Gastroesophageal sphincter (tissue), 4 donors: ENCODE measurements around the gene MYG1. TPM values are rescaled to one million over a fixed set of nuclear protein-coding genes. Genes with fewer than 3 reads are reported as not detected.

Source experiments
- ATAC-seq: fragments of 150-250 bp; one replicate; pipeline ENCODE4 v1.9.1; 2016; ENCODE audit warnings: mild to moderate bottlenecking, moderate library complexity
- H3K27ac ChIP-seq, 4 donors: fragments of 200-600 bp; sonication (generic) in 3 of 4; 1 replicate in 3 of 4; 2 replicates in 1 of 4; pipeline ENCODE4 v1.5.1; 2016 to 2019
- H3K27me3 ChIP-seq: fragments of 200-600 bp; sonication (generic); one replicate; pipeline ENCODE4 v1.5.1; 2019
- H3K36me3 ChIP-seq, 2 donors: fragments of 200-600 bp; sonication (generic); one replicate each; pipeline ENCODE4 v1.5.1; 2019; ENCODE audit warnings: control low read depth in 1 of 2
- H3K4me1 ChIP-seq, 3 donors: fragments of 200-600 bp; sonication (generic); 1 replicate in 2 of 3; 2 replicates in 1 of 3; pipeline ENCODE4 v1.5.1; 2016 to 2019; ENCODE audit warnings: control low read depth in 2 of 3
- H3K4me3 ChIP-seq, 2 donors: fragments of 200-600 bp; sonication (generic); one replicate each; pipeline ENCODE4 v1.5.1; 2019; ENCODE audit warnings: mild to moderate bottlenecking in 1 of 2, moderate library complexity in 1 of 2
- H3K9me3 ChIP-seq, 3 donors: fragments of 200-600 bp; sonication (generic); one replicate each; pipeline ENCODE4 v1.5.1; 2017 to 2019; ENCODE audit warnings: control low read depth in 2 of 3
- EP300 ChIP-seq: sonication (generic); formaldehyde crosslinking; IDR thresholded peaks from one replicate; pipeline ENCODE4 v1.6.1; 2017; ENCODE audit warnings: antibody characterized with exemption, mild to moderate bottlenecking
- POLR2A ChIP-seq, 2 donors: fragments of 450-650 bp; IDR thresholded peaks; one replicate each; pipeline ENCODE4 v1.6.1; 2017; ENCODE audit warnings: antibody characterized with exemption in 2 of 2, mild to moderate bottlenecking in 2 of 2, moderate library complexity in 1 of 2
- POLR2AphosphoS5 ChIP-seq: sonication (generic); formaldehyde crosslinking; IDR thresholded peaks from one replicate; pipeline ENCODE4 v1.6.1; 2017; ENCODE audit warnings: antibody characterized with exemption
- WGBS, 2 donors: methylation state at CpG; one replicate each; pipeline ENCODE4 v1.1.5; 2018; ENCODE audit warnings: low coverage in 1 of 2; 5-methylcytosine and 5-hydroxymethylcytosine counted together
- total RNA-seq, 4 donors: library from RNA; depleted of rRNA; stranded (reverse); fragments of >200 nt; gene quantifications; one replicate each; pipeline ENCODE4 v1.1.0, GENCODE V29; 2016
- TF ChIP-seq, protein P1 (sequence below), 4 experiments: fragments of 200-600 bp in 2 of 4; fragments of 450-650 bp in 2 of 4; sonication (generic) in 1 of 4; IDR thresholded peaks; one replicate each; pipeline ENCODE4 v1.5.1; 2017 to 2019; ENCODE audit warnings: antibody characterized with exemption in 4 of 4, mild to moderate bottlenecking in 2 of 4, moderate library complexity in 2 of 4

The MYG1 gene, protein sequence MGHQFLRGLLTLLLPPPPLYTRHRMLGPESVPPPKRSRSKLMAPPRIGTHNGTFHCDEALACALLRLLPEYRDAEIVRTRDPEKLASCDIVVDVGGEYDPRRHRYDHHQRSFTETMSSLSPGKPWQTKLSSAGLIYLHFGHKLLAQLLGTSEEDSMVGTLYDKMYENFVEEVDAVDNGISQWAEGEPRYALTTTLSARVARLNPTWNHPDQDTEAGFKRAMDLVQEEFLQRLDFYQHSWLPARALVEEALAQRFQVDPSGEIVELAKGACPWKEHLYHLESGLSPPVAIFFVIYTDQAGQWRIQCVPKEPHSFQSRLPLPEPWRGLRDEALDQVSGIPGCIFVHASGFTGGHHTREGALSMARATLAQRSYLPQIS
- total RNA-seq, result 10 to 100 TPM; 40.9 to 49.2 (median 46.3) TPM

DNA sequence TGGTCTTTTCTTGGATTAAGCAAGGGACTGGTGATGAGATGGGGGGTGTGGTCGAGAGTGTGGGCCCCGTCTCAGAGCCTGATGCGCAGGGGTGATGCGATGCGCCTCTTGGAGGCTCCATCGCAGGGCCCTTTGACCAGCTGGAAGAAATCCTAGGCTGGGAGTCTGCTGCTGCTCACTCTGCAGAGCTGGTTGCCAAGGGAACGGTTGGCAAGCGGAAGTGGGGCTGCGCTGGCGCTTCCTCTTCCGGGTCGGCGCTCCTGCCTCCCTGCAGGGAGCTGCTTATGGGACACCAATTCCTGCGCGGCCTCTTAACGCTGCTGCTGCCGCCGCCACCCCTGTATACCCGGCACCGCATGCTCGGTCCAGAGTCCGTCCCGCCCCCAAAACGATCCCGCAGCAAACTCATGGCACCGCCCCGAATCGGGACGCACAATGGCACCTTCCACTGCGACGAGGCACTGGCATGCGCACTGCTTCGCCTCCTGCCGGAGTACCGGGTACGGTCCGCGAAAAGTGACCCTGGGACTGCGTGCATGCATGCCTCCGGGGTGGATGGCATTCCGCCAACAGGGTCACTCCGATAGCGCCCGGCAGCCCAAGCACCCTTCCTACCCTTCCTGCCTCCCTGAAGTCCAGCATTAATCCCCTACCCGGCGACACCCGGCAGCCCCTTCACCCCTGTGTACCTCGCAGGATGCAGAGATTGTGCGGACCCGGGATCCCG, at the start of gene MYG1:
Gene MYG1 (plus strand): TSS at position 242 of the 727 bp plus-strand sequence. CDS start 43 bp downstream, at position 285.
- H3K27me3 ChIP-seq, result no peaks in the 10 kb centered on the region
- no peaks in the 10 kb centered on the region for H3K9me3 ChIP-seq
- peaks cover 4 to 82% (median 36%) of the 10 kb centered on the region in 3 donors for H3K4me1 ChIP-seq
- peak; percentile 81 for TF ChIP-seq POLR2AphosphoS5
- peak; percentile 64 to 71 for TF ChIP-seq POLR2A (IDR thresholded peaks at IDR 0.05)
- TF ChIP-seq, protein P1, sequence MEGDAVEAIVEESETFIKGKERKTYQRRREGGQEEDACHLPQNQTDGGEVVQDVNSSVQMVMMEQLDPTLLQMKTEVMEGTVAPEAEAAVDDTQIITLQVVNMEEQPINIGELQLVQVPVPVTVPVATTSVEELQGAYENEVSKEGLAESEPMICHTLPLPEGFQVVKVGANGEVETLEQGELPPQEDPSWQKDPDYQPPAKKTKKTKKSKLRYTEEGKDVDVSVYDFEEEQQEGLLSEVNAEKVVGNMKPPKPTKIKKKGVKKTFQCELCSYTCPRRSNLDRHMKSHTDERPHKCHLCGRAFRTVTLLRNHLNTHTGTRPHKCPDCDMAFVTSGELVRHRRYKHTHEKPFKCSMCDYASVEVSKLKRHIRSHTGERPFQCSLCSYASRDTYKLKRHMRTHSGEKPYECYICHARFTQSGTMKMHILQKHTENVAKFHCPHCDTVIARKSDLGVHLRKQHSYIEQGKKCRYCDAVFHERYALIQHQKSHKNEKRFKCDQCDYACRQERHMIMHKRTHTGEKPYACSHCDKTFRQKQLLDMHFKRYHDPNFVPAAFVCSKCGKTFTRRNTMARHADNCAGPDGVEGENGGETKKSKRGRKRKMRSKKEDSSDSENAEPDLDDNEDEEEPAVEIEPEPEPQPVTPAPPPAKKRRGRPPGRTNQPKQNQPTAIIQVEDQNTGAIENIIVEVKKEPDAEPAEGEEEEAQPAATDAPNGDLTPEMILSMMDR (IDR thresholded peaks at IDR 0.05), result peak in 2 of 4 experiments; percentile 40 to 51
- no peak for TF ChIP-seq EP300
- WGBS, 2 donors, result 1% methylated on average over 11 of the region's 51 CpGs; no CpG with 5 or more reads in 1 of the 2 donors
- H3K36me3 ChIP-seq, result peaks cover 0 to 51% of the 10 kb centered on the region in 2 donors
- H3K4me3 ChIP-seq, result peak within 1 kb of the TSS; percentile 51 to 83
- peak within 1 kb of the TSS; percentile 17 to 81 (median 79) for H3K27ac ChIP-seq
- ATAC-seq, result peak; percentile 73

DNA sequence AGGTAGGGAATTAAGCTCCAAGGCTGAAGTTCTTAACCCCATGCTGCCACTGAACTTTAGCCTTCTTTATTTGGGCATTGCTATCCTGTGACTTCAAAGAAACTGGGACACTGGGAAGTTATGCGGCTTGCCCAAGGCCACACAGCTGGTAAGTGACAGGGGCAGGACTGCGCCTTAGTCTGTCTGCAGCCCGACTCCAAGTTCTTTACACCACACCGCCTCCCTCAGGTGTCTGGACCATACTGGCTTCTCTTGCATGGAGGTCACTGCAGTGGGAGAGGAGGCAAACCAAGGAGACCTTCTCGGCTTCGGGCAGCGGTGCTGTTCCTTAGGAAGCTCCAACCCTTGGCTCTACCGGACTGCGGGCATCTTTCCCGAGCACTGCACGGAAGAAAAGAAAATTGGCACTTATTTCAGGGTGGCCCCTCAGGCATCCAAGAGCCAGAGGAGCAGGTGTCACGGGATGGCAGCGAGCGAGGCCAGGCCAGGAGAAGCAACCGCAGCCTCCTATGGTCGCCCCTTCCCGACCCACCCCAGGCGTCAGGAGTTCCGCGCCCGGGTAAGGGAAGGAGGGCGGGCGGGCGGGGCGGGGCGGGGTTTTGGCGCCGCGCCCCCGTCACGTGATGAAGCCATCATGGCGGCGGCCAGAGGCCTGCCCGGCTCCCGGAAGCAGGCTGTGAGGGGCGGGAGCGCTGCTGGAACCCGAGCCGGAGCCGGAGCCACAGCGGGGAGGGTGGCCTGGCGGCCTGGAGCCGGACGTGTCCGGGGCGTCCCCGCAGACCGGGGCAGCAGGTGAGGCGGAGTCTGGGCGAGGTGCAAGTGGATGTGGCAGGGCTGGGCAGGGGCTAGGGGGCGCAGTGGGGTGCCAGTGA, 47.8 kb upstream of the MYG1 start:
- TF ChIP-seq POLR2AphosphoS5, result peak; percentile 64
- no peak for TF ChIP-seq EP300
- TF ChIP-seq, protein P1 (IDR thresholded peaks at IDR 0.05), result peak in 3 of 4 experiments; percentile 32 to 64 (median 43)
- TF ChIP-seq POLR2A (IDR thresholded peaks at IDR 0.05), result peak; percentile 45 to 46
- Histone ChIP-seq H3K9me3 (no peaks in the 10 kb centered on the region), H3K27me3 (no peaks in the 10 kb centered on the region), H3K27ac (peak overlapping the region; percentile 36 to 93 (median 86)), H3K36me3 (peaks cover 0 to 31% of the 10 kb centered on the region in 2 donors), H3K4me3 (peak overlapping the region; percentile 61 to 92), H3K4me1 (peaks cover 0 to 39% (median 21%) of the 10 kb centered on the region in 3 donors)
- ATAC-seq, result peak; percentile 91
- WGBS, 2 donors, result 0 to 4% methylated on average over 7 to 8 of the region's 51 CpGs

DNA sequence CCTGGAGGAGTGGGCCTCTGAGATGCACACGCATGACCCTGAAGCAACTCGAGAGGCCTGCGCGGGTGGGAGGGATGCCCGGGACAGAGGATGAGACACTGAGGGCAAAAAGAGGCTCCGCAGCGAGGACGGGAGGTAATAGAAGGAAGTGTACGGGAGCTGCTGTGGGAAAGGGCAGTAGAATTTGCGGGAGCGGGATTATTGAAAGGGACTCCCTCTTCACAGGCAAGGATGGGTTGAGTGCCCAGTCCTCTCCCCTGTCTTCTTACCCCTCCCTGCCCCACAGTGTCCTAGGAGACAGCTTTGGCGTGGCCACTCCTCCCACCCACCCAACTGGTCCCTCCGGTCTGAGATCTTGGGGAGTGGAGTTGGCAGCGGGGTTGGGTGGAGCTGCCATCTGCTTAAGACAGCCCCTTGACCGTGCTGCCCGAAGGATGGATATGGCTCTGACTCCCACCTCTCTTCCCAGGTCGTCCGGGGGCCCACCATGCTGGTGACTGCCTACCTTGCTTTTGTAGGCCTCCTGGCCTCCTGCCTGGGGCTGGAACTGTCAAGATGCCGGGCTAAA, 47.1 kb upstream of the MYG1 start:
- no peak for ATAC-seq
- TF ChIP-seq, protein P1 (IDR thresholded peaks at IDR 0.05), result no peak
- no peak for TF ChIP-seq POLR2AphosphoS5
- no peaks in the 10 kb centered on the region for H3K27me3 ChIP-seq
- H3K4me1 ChIP-seq, result peaks cover 0 to 39% (median 21%) of the 10 kb centered on the region in 3 donors
- peaks cover 0 to 31% of the 10 kb centered on the region in 2 donors for H3K36me3 ChIP-seq
- H3K4me3 ChIP-seq, result peak overlapping the region; percentile 61 to 92
- no peaks in the 10 kb centered on the region for H3K9me3 ChIP-seq
- WGBS, 2 donors, result 0 to 3% methylated on average over 11 to 15 of the region's 19 CpGs
- H3K27ac ChIP-seq, result peak overlapping the region; percentile 36 to 93 (median 86)

DNA sequence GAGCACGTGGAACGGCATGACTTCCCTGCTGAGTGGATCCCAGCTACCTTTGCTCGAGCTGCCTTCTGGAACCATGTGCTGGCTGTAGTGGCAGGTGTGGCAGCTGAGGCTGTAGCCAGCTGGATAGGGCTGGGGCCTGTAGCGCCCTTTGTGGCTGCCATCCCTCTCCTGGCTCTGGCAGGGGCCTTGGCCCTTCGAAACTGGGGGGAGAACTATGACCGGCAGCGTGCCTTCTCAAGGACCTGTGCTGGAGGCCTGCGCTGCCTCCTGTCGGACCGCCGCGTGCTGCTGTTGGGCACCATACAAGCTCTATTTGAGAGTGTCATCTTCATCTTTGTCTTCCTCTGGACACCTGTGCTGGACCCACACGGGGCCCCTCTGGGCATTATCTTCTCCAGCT, 46.2 kb upstream of the MYG1 start:
- ATAC-seq, result no peak
- H3K27ac ChIP-seq, result peak overlapping the region in 2 of 4 donors; percentile 83 to 90
- H3K4me3 ChIP-seq, result peak overlapping the region in 1 of 2 donors; percentile 92
- H3K36me3 ChIP-seq, result peaks cover 0 to 31% of the 10 kb centered on the region in 2 donors
- H3K9me3 ChIP-seq, result no peaks in the 10 kb centered on the region
- H3K4me1 ChIP-seq, result peaks cover 0 to 39% (median 21%) of the 10 kb centered on the region in 3 donors
- H3K27me3 ChIP-seq, result no peaks in the 10 kb centered on the region
- WGBS, 2 donors, result 81% methylated on average over 6 of the region's 13 CpGs; no CpG with 5 or more reads in 1 of the 2 donors
- TF ChIP-seq, protein P1 (IDR thresholded peaks at IDR 0.05), result no peak
- no peak for TF ChIP-seq POLR2AphosphoS5
